ENCODE data around the gene S100A7. TPM values are rescaled to one million over a fixed set of nuclear protein-coding genes. Genes with fewer than 3 reads are reported as not detected.
"Not testable (repeated sequence)": the region's sequence is repeated elsewhere in the genome, so short reads cannot be mapped to it uniquely, and the experiment has no call there.

S100A7 gene
- total RNA-seq, 1 donor from 2014 or later: not detected

DNA sequence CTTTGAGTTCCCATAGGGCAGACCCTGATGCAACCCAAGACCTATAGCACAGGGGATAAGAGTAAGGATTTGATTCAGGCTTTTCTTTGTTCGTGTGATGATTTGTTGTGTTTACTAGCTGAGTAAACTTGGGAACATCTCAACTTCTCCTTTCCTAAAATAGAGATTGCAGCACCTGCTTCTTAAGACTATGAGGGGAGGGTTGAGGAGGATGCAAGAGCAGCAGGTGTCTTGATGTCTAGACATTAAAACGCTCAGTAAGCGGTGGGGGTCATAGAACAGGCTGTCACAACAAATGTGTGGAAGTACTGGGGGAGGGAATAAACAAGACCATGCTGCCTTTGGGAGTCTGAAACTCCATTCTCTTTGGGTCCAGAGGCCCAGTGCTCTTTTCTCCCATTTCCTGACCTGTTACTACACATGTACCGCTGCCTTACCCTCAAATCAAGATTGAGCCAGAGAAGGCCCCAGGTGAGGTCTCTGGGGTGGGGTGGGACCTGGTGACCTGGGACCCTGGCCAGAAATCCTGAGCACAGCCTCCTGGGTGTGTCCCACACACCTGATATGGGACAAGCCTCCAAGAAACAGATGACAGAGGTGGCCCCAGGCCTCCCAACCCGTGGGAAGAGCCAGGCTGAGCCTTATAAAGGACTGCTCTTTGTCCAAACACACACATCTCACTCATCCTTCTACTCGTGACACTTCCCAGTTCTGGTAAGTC, 44.4 kb downstream of the S100A7 start, which contains the start of gene S100A7A:
Gene S100A7A (plus strand): TSS at position 671 of the 721 bp plus-strand sequence. CDS start 1,563 bp downstream, outside the sequence.
- ATAC-seq (no peak), DNase-seq (ENCODE audit: missing footprints) (no peak)
- intact Hi-C loops (cut with DNase I): no loop called here

DNA sequence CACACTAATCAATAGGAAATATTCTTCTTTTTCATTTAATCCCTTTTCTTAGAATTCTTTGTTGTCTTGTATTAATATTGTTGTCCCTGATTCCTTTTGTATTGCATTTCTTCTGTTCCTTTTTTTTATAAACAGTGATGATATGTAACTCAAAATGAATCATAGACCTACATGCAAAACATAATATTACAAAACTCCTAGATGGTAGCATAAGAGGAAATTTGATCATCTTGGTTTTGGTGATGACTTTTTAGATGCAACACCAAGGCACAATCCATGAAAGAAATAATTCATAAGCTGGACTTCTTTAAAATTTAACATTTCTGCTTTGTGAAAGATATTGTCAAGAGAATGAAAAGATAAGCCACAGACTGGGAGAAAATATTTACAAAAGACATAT, 46.5 kb downstream of the S100A7 start:
- intact Hi-C loops (cut with DNase I); DNase-seq (ENCODE audit: missing footprints); ATAC-seq: not testable (repeated sequence)

Other genes with a start within 250 kb of the S100A7 start
- not detected for gene PRR9, start 243.1 kb downstream of the S100A7 start, total RNA-seq
- not detected for gene LORICRIN, start 201.0 kb downstream of the S100A7 start, total RNA-seq
- not detected for gene PGLYRP3, start 147.7 kb downstream of the S100A7 start, total RNA-seq
- gene PGLYRP4, start 111.8 kb downstream of the S100A7 start, total RNA-seq: not detected
- gene S100A9, start 102.8 kb downstream of the S100A7 start, total RNA-seq: 190 TPM
- 4.0 TPM for gene S100A12, start 85.0 kb downstream of the S100A7 start, total RNA-seq
- gene S100A8, start 69.6 kb downstream of the S100A7 start, total RNA-seq: 79.9 TPM
- not detected for gene S100A7A, start 44.1 kb downstream of the S100A7 start, total RNA-seq
- gene S100A6, start 75.3 kb upstream of the S100A7 start, total RNA-seq: 265 TPM
- gene S100A5, start 80.3 kb upstream of the S100A7 start, total RNA-seq: not detected
- 164 TPM for gene S100A4, start 85.2 kb upstream of the S100A7 start, total RNA-seq
- 0.49 TPM for gene S100A3, start 88.6 kb upstream of the S100A7 start, total RNA-seq
- gene S100A2, start 105.2 kb upstream of the S100A7 start, total RNA-seq: 2.3 TPM
- gene S100A16, start 152.5 kb upstream of the S100A7 start, total RNA-seq: 49.2 TPM
- 6.3 TPM for gene S100A14, start 155.7 kb upstream of the S100A7 start, total RNA-seq
- gene S100A13, start 166.9 kb upstream of the S100A7 start, total RNA-seq: 155 TPM
- 2,065 TPM for gene S100A1, start 167.8 kb upstream of the S100A7 start, total RNA-seq
- 72.1 TPM for gene CHTOP, start 173.4 kb upstream of the S100A7 start, total RNA-seq
- gene SNAPIN, start 198.1 kb upstream of the S100A7 start, total RNA-seq: 64.0 TPM
- 60.4 TPM for gene ILF2, start 210.3 kb upstream of the S100A7 start, total RNA-seq
- 14.6 TPM for gene NPR1, start 218.0 kb upstream of the S100A7 start, total RNA-seq